ENCODE data around the gene PROK2. TPM values are rescaled to one million over a fixed set of nuclear protein-coding genes. Genes with fewer than 3 reads are reported as not detected.

The PROK2 gene, protein sequence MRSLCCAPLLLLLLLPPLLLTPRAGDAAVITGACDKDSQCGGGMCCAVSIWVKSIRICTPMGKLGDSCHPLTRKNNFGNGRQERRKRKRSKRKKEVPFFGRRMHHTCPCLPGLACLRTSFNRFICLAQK
- not detected in 2 replicates for total RNA-seq

DNA sequence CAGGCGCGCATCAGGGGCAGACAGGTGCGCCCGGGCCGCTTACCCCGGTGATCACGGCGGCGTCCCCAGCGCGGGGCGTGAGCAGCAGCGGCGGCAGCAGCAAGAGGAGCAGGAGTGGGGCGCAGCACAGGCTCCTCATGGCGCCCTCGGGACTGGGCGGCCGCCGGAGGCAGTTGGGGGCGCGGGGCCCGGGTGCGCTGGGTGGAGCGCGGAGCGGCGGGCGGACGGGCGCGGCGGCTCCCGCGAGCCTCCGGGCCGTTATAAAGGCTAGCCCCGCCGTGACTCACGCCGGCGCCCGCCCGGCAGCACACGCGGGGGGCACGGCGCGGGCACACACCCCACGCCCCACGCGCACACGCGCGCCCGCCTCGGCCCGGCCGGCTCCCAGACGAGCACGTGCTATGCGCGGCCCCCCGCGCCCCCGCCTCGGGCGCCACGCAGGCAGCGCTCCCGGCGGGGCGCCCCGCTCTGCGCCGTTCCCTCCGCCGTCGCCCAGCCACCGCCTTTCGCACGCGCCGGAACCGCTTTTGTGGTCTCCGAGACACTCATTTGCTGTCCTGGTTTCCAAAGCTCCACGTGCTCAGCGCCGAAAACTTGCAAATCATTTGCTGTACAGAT, at the start of gene PROK2:
Gene PROK2, minus strand, starts transcription at position 235 of the 618 bp plus-strand sequence. Its CDS starts 96 bp downstream, at position 139.

DNA sequence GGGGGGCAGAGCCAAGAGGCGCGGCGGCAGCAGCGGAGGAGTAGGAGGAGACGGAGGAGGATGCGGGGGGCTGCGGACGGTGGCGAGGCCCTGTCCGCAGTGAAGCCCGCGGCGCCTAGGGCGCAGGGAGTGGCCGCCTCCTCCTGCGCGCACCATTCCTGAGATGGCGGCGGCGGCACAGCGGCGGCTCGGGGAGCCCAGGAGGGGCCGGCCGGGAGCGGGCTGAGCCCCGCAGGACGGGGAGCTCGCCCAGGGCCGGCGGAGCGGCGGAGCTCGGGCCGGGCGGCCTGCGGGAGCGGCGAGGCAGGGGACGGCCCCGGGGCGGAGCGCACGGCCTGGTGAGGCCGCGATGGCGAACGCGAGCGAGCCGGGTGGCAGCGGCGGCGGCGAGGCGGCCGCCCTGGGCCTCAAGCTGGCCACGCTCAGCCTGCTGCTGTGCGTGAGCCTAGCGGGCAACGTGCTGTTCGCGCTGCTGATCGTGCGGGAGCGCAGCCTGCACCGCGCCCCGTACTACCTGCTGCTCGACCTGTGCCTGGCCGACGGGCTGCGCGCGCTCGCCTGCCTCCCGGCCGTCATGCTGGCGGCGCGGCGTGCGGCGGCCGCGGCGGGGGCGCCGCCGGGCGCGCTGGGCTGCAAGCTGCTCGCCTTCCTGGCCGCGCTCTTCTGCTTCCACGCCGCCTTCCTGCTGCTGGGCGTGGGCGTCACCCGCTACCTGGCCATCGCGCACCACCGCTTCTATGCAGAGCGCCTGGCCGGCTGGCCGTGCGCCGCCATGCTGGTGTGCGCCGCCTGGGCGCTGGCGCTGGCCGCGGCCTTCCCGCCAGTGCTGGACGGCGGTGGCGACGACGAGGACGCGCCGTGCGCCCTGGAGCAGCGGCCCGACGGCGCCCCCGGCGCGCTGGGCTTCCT, 31.0 kb downstream of the PROK2 start, which contains the start of gene GPR27:
Gene GPR27, plus strand, starts transcription at position 155 of the 909 bp plus-strand sequence. Its CDS starts 195 bp downstream, at position 350.

DNA sequence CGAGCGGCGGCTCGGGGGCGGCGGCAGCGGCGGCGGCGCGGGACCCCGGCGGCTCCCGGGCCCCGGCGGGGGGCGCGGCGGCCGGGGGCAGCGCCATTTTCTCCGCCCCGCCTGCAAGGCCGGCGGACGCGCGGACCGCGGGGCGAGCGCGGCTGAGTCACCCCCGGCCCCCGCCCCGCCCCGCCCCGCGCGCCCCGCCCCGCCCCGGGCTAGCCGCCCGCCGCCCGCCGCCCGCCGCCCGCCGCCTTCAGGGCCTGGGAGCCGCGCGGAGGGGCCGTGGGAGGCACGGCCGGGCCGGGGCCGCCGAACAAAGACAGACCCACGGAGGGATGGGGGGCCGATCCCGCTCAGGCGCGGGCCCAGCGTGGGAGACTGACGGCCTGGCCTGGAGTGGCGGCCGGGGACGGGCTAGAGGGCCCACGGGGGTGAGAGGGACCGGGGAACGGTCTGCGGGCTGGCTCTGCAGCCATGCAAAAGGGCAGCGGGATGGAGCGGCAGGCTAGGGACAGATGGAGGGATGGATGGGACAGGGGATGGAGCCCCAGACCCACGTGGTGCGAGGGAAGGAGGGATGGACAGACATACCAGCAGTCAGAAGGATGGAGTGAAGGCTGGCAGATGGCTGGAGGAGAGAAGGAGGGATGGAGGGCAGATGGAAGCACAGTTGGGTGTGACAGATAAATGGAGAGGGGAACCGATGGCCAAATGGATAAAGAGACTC, 59.5 kb downstream of the PROK2 start, which contains the start of gene EIF4E3:
Gene EIF4E3, minus strand, starts transcription at position 132 of the 721 bp plus-strand sequence. Its CDS starts 35 bp downstream, at position 97.

Other genes with a start within 250 kb of the PROK2 start
- 58.8 and 93.0 TPM in 2 replicates for gene FOXP1, start 201.4 kb downstream of the PROK2 start, total RNA-seq
- gene EIF4E3, start 59.7 kb downstream of the PROK2 start, total RNA-seq = 1.7 and 2.3 TPM in 2 replicates
- under 0.01 TPM in 1 of 2 replicates, not detected in the other for gene GPR27, start 31.3 kb downstream of the PROK2 start, total RNA-seq